Endothelial cell of umbilical vein (primary cell): Measurements from ENCODE around the gene APRT. TPM values are rescaled to one million over a fixed set of nuclear protein-coding genes. Genes with fewer than 3 reads are reported as not detected.
A peak's percentile ranks its signal among the peaks of the same experiment; 100 is the strongest.

ENCODE experiments used
- BruUV-seq: library from RNA; stranded (reverse); fragments of 400-500 nt; replicated peaks from 2 replicates; lab custom pipeline; 2021; lab: Mats Ljungman, UMichigan
- CTCF ChIA-PET: fragments of 300-600, 350-600 bp; sonication (Branson Sonifier 250); formaldehyde crosslinking; loops from one replicate; lab custom pipeline; 2021; ENCODE audit warnings: antibody characterized with exemption, inconsistent platforms; lab: Charles Lee
- POLR2A ChIA-PET: fragments of 300-600, 350-600 bp; sonication (Branson Sonifier 250); formaldehyde crosslinking; loops from one replicate; lab custom pipeline; 2021; ENCODE audit warnings: antibody characterized with exemption, inconsistent platforms; lab: Charles Lee
- DNase-seq: peaks from one replicate; pipeline ENCODE4 v3.0.0-alpha.2; 2011; ENCODE audit warnings: low read depth, low spot score
- FAIRE-seq: peaks from 2 replicates; lab custom pipeline; 2011; peaks lifted over from hg19 to GRCh38; lab: Jason Lieb, UNC
- H2AFZ ChIP-seq: 2 replicates; pipeline ENCODE4 v1.6.0; 2012; ENCODE audit warnings: low read depth, low read length, control low read depth, inconsistent platforms
- H3K27ac ChIP-seq: 2 replicates; pipeline ENCODE4 v1.5.1; 2011; ENCODE audit warnings: low read depth, mild to moderate bottlenecking, control low read depth, low read length, moderate library complexity; ENCODE audit not compliant: insufficient read depth
- H3K27me3 ChIP-seq, 2 experiments: 2 replicates each; pipeline versions ENCODE4 v1.6.0 to v1.6.1; 2011; ENCODE audit warnings: low read length in 2 of 2, mixed read lengths in 1 of 2; ENCODE audit not compliant: control insufficient read depth in 2 of 2, insufficient read depth in 2 of 2
- H3K36me3 ChIP-seq, 2 experiments: 2 replicates in 1 of 2; 3 replicates in 1 of 2; pipeline ENCODE4 v1.5.1; 2011; ENCODE audit warnings: low read length in 2 of 2, mild to moderate bottlenecking in 1 of 2, moderate library complexity in 1 of 2; ENCODE audit not compliant: control insufficient read depth in 2 of 2, insufficient read depth in 2 of 2; ENCODE audit errors: extremely low read depth in 1 of 2
- H3K4me1 ChIP-seq: 3 replicates; pipeline ENCODE4 v1.5.1; 2011; ENCODE audit warnings: mild to moderate bottlenecking, low read length; ENCODE audit not compliant: control insufficient read depth, insufficient read depth; ENCODE audit errors: extremely low read depth
- H3K4me2 ChIP-seq: 2 replicates; pipeline ENCODE4 v1.6.1; 2011; ENCODE audit warnings: low read length, control low read depth, mixed read lengths; ENCODE audit not compliant: insufficient read depth
- H3K4me3 ChIP-seq, 3 experiments: fragments of 200-600 bp in 1 of 3; sonication (generic), shearing (Covaris generic) in 1 of 3; replicated peaks in 1 of 3; 2 replicates each; pipeline ENCODE4 v1.5.1; 2011 to 2016; ENCODE audit warnings: control low read depth in 3 of 3, low read length in 3 of 3, mild to moderate bottlenecking in 2 of 3, inconsistent platforms in 1 of 3, low read depth in 1 of 3, moderate library complexity in 1 of 3; ENCODE audit not compliant: insufficient read depth in 1 of 3
- H3K79me2 ChIP-seq: 2 replicates; pipeline ENCODE4 v1.6.0; 2012; ENCODE audit warnings: low read length, inconsistent platforms; ENCODE audit not compliant: control insufficient read depth, insufficient read depth
- H3K9ac ChIP-seq: replicated peaks from 2 replicates; pipeline ENCODE3; 2011; ENCODE audit warnings: low read length, control low read depth; ENCODE audit not compliant: insufficient read depth; ENCODE audit errors: extremely low read depth
- H3K9me1 ChIP-seq: replicated peaks from 3 replicates; pipeline ENCODE4 v1.6.0; 2011; ENCODE audit warnings: mild to moderate bottlenecking, low read length; ENCODE audit not compliant: control insufficient read depth, insufficient read depth; ENCODE audit errors: extremely low read depth
- H3K9me3 ChIP-seq: replicated peaks from 2 replicates; pipeline ENCODE4 v1.5.1; 2012; ENCODE audit warnings: low read length, inconsistent platforms; ENCODE audit not compliant: control insufficient read depth, insufficient read depth
- H4K20me1 ChIP-seq: replicated peaks from 2 replicates; pipeline ENCODE3; 2011; ENCODE audit warnings: mild to moderate bottlenecking, low read length; ENCODE audit not compliant: control insufficient read depth, insufficient read depth; ENCODE audit errors: extremely low read depth
- EZH2 ChIP-seq: IDR thresholded peaks from 2 replicates; pipeline ENCODE4 v1.6.1; 2012; ENCODE audit warnings: borderline replicate concordance, low read depth, mild to moderate bottlenecking, moderate library complexity, low read length, inconsistent platforms; ENCODE audit not compliant: severe bottlenecking
- FOS ChIP-seq: IDR thresholded peaks from 2 replicates; pipeline ENCODE4 v1.6.1; 2011; ENCODE audit warnings: mild to moderate bottlenecking, low read length, moderate library complexity, borderline replicate concordance; ENCODE audit not compliant: insufficient read depth
- GATA2 ChIP-seq: IDR thresholded peaks from 2 replicates; pipeline ENCODE4 v1.7.0; 2011; ENCODE audit warnings: low read depth, mild to moderate bottlenecking, moderate library complexity, mixed read lengths, low read length; ENCODE audit not compliant: insufficient read length, insufficient read depth
- JUN ChIP-seq: IDR thresholded peaks from 2 replicates; pipeline ENCODE4 v1.6.1; 2011; ENCODE audit warnings: borderline replicate concordance, low read depth; ENCODE audit not compliant: insufficient read length, insufficient read depth
- MYC ChIP-seq: IDR thresholded peaks from one replicate; pipeline ENCODE4 v1.6.1; 2011; ENCODE audit warnings: mild to moderate bottlenecking, low read depth, low read length
- POLR2A ChIP-seq: IDR thresholded peaks from 2 replicates; pipeline ENCODE4 v1.6.1; 2012; ENCODE audit warnings: low read depth, mild to moderate bottlenecking, control low read depth, low read length
- POLR2AphosphoS5 ChIP-seq: IDR thresholded peaks from 2 replicates; pipeline ENCODE4 v1.6.1; 2012; ENCODE audit warnings: low read depth, mild to moderate bottlenecking, control low read depth, low read length, moderate library complexity; ENCODE audit not compliant: insufficient read depth
- dilution Hi-C: fragments of 300-500 bp; cut with MboI; formaldehyde crosslinking; loops from one replicate; pipeline ENCODE4 v1.15.0; 2019; ENCODE audit warnings: low sequenced_read_pairs; ENCODE audit not compliant: extremely low pct_ligation_motif_present
- intact Hi-C: fragments of 100-400 bp; cut with micrococcal nuclease; formaldehyde crosslinking; loops from one replicate; pipeline ENCODE4 v1.10.0; 2022
- polyA plus RNA-seq, 4 experiments: library from polyadenylated mRNA; depleted of rRNA in 3 of 4; stranded (reverse) in 3 of 4; unstranded in 1 of 4; fragments of >200 nt; gene quantifications; 2 replicates each; pipeline versions ENCODE4 v1.2.1 to v1.2.3, GENCODE V29; 2011 to 2012; ENCODE audit warnings: missing spikeins in 1 of 4
- total RNA-seq: library from RNA; stranded (reverse); gene quantifications from 2 replicates; pipeline ENCODE4 v1.2.3, GENCODE V29; 2021
- TF ChIP-seq, protein P1 (sequence below): IDR thresholded peaks from 2 replicates; pipeline ENCODE4 v1.6.1; 2011; ENCODE audit not compliant: insufficient read depth, insufficient read length
- TF ChIP-seq, protein P2 (sequence below), 2 donors: IDR thresholded peaks; 1 replicate in 1 of 2; 2 replicates in 1 of 2; pipeline ENCODE4 v1.5.1; 2011; ENCODE audit warnings: low read length in 2 of 2, mild to moderate bottlenecking in 2 of 2, moderate library complexity in 2 of 2, control low read depth in 1 of 2, inconsistent platforms in 1 of 2, low read depth in 1 of 2; ENCODE audit not compliant: insufficient read depth in 1 of 2; ENCODE audit errors: extremely low read depth in 1 of 2

The APRT gene
- total and polyA plus RNA-seq, 2 donors (not counting 3 experiments of a cell fraction or from before 2014, with no cell fraction given), result 143 to 152 TPM

DNA sequence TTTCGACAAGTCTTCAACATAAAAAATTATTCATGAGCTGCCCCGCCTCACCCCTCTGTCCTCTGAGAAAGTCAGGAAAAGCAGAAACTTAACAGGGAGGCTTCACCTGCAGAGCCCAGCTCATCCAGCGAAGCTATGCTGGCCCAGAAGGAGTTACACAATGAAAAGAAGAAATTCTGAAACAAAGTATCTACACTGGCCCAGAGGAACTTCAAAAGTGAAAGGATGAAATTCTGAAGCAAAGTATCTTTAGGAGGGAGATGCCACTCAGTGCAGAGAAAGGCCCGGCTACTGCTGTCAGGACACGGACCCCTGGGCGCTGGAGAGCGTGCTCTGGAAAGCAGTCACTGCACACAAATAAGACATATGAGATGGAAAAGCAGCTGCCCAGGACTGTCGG is 43.4 kb upstream of the APRT start:
- Histone ChIP-seq H3K36me3 (peaks cover 0 to 6% of the 10 kb centered on the region in 2 experiments), H3K9me1 (no peaks in the 10 kb centered on the region), H3K4me1 (peaks cover 4% of the 10 kb centered on the region), H2AFZ (no peak overlapping the region), H3K9ac (no peak overlapping the region), H3K4me2 (no peak overlapping the region), H3K79me2 (peaks cover 4% of the 10 kb centered on the region), H3K4me3 (no peak overlapping the region), H3K9me3 (no peaks in the 10 kb centered on the region), H4K20me1 (no peaks in the 10 kb centered on the region), H3K27me3 (no peaks in the 10 kb centered on the region), H3K27ac (no peak overlapping the region)
- no peak for TF ChIP-seq MYC
- TF ChIP-seq, protein P1, sequence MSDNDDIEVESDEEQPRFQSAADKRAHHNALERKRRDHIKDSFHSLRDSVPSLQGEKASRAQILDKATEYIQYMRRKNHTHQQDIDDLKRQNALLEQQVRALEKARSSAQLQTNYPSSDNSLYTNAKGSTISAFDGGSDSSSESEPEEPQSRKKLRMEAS, result no peak
- TF ChIP-seq JUN, result no peak
- no peak for TF ChIP-seq GATA2
- TF ChIP-seq POLR2AphosphoS5, result no peak
- no peak for TF ChIP-seq FOS
- no peak for TF ChIP-seq EZH2
- TF ChIP-seq, protein P2, sequence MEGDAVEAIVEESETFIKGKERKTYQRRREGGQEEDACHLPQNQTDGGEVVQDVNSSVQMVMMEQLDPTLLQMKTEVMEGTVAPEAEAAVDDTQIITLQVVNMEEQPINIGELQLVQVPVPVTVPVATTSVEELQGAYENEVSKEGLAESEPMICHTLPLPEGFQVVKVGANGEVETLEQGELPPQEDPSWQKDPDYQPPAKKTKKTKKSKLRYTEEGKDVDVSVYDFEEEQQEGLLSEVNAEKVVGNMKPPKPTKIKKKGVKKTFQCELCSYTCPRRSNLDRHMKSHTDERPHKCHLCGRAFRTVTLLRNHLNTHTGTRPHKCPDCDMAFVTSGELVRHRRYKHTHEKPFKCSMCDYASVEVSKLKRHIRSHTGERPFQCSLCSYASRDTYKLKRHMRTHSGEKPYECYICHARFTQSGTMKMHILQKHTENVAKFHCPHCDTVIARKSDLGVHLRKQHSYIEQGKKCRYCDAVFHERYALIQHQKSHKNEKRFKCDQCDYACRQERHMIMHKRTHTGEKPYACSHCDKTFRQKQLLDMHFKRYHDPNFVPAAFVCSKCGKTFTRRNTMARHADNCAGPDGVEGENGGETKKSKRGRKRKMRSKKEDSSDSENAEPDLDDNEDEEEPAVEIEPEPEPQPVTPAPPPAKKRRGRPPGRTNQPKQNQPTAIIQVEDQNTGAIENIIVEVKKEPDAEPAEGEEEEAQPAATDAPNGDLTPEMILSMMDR (IDR thresholded peaks at IDR 0.05; ENCODE audit: extremely low read depth in 1 of 2, insufficient read depth in 1 of 2, low read depth in 1 of 2, low read length in 2 of 2), result no peak
- TF ChIP-seq POLR2A, result no peak
- DNase-seq (no peak), FAIRE-seq (no peak)
- dilution Hi-C loops (no loop called here), intact Hi-C loops (no loop called here)
- POLR2A ChIA-PET, result no interaction called here
- CTCF ChIA-PET, result no interaction called here
- BruUV-seq, result TSS peak; percentile 30
